HCT116 (cell line): ENCODE data around the gene NDUFA11.

Experiments
- CTCF ChIP-seq, 3 experiments: fragments of 200-600 bp in 1 of 3; sonication (generic) in 1 of 3; IDR thresholded peaks in 2 of 3; conservative IDR thresholded peaks in 1 of 3; 2 replicates each; pipeline ENCODE4 v1.5.1; 2012 to 2017; ENCODE audit warnings: low read depth in 2 of 3, low read length in 2 of 3, antibody characterized with exemption in 1 of 3, borderline replicate concordance in 1 of 3, control low read depth in 1 of 3, mild to moderate bottlenecking in 1 of 3, mixed read lengths in 1 of 3, mixed run types in 1 of 3, moderate library complexity in 1 of 3; ENCODE audit not compliant: insufficient read depth in 1 of 3
- EGR1 ChIP-seq: IDR thresholded peaks from 2 replicates; pipeline ENCODE4 v1.6.1; 2012; ENCODE audit warnings: low read depth
- EZH2 ChIP-seq: fragments of 200-600 bp; sonication (generic); IDR thresholded peaks from 2 replicates; pipeline ENCODE4 v1.6.1; 2017; ENCODE audit warnings: antibody characterized with exemption, mixed run types
- EZH2phosphoT487 ChIP-seq: fragments of 200-600 bp; IDR thresholded peaks from 2 replicates; pipeline ENCODE4 v1.6.1; 2018; ENCODE audit warnings: antibody characterized with exemption, borderline replicate concordance
- JUND ChIP-seq: IDR thresholded peaks from 2 replicates; pipeline ENCODE4 v1.6.1; 2012
- MAX ChIP-seq: IDR thresholded peaks from 2 replicates; pipeline ENCODE4 v1.6.1; 2012
- POLR2A ChIP-seq: IDR thresholded peaks from 2 replicates; pipeline ENCODE4 v1.7.0; 2011; ENCODE audit warnings: borderline replicate concordance; ENCODE audit not compliant: insufficient read depth, insufficient read length; ENCODE audit errors: extremely low read depth
- POLR2AphosphoS5 ChIP-seq: IDR thresholded peaks from 2 replicates; pipeline ENCODE4 v1.6.1; 2011; ENCODE audit warnings: mild to moderate bottlenecking, low read depth, low read length, moderate library complexity
- SRF ChIP-seq: IDR thresholded peaks from 2 replicates; pipeline ENCODE4 v1.6.1; 2012; ENCODE audit warnings: low read depth
- TCF7L2 ChIP-seq: IDR thresholded peaks from 2 replicates; pipeline ENCODE4 v1.7.0; 2011; ENCODE audit warnings: borderline replicate concordance, inconsistent platforms; ENCODE audit not compliant: insufficient read depth, insufficient read length; ENCODE audit errors: extremely low read depth
- ZNF274 ChIP-seq: fragments of 200-500 bp; sonication (Bioruptor generic); IDR thresholded peaks from 2 replicates; pipeline ENCODE4 v1.6.1; 2014; ENCODE audit warnings: mild to moderate bottlenecking, low read depth, low read length, inconsistent platforms
- TF ChIP-seq, protein P1 (sequence below): IDR thresholded peaks from 2 replicates; pipeline ENCODE4 v1.6.1; 2012; ENCODE audit warnings: low read depth

GRCh38 chr19:5934774-5935472 lies 31.3 kb upstream of the NDUFA11 start:
- TF ChIP-seq SRF, result no peak
- no peak for TF ChIP-seq TCF7L2
- no peak for TF ChIP-seq EGR1
- no peak for TF ChIP-seq CTCF (IDR thresholded peaks at IDR 0.05 in 2 of 3, conservative IDR thresholded peaks at IDR 0.05 in 1 of 3; ENCODE audit: borderline replicate concordance in 1 of 3, insufficient read depth in 1 of 3, low read depth in 2 of 3, low read length in 2 of 3)
- TF ChIP-seq POLR2A, result no peak
- no peak for TF ChIP-seq EZH2phosphoT487
- no peak for TF ChIP-seq JUND
- TF ChIP-seq POLR2AphosphoS5, result no peak
- TF ChIP-seq, protein P1, sequence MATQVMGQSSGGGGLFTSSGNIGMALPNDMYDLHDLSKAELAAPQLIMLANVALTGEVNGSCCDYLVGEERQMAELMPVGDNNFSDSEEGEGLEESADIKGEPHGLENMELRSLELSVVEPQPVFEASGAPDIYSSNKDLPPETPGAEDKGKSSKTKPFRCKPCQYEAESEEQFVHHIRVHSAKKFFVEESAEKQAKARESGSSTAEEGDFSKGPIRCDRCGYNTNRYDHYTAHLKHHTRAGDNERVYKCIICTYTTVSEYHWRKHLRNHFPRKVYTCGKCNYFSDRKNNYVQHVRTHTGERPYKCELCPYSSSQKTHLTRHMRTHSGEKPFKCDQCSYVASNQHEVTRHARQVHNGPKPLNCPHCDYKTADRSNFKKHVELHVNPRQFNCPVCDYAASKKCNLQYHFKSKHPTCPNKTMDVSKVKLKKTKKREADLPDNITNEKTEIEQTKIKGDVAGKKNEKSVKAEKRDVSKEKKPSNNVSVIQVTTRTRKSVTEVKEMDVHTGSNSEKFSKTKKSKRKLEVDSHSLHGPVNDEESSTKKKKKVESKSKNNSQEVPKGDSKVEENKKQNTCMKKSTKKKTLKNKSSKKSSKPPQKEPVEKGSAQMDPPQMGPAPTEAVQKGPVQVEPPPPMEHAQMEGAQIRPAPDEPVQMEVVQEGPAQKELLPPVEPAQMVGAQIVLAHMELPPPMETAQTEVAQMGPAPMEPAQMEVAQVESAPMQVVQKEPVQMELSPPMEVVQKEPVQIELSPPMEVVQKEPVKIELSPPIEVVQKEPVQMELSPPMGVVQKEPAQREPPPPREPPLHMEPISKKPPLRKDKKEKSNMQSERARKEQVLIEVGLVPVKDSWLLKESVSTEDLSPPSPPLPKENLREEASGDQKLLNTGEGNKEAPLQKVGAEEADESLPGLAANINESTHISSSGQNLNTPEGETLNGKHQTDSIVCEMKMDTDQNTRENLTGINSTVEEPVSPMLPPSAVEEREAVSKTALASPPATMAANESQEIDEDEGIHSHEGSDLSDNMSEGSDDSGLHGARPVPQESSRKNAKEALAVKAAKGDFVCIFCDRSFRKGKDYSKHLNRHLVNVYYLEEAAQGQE, result no peak
- no peak for TF ChIP-seq EZH2
- TF ChIP-seq MAX, result no peak
- TF ChIP-seq ZNF274, result no peak
